PC-9 (cell line): Measurements from ENCODE around the gene FEV. TPM values are rescaled to one million over a fixed set of nuclear protein-coding genes. Genes with fewer than 3 reads are reported as not detected.

ENCODE experiments used
- BruUV-seq: library from RNA; stranded (reverse); fragments of 400-500 nt; replicated peaks from 2 replicates; lab custom pipeline; 2021; lab: Mats Ljungman, UMichigan
- CTCF ChIA-PET: fragments of 300-600 bp; sonication (Branson Sonifier 250); formaldehyde crosslinking; loops from one replicate; lab custom pipeline; 2022; ENCODE audit warnings: antibody characterized with exemption; lab: Charles Lee
- POLR2A ChIA-PET: fragments of 300-600 bp; sonication (Branson Sonifier 250); formaldehyde crosslinking; loops from one replicate; lab custom pipeline; 2022; ENCODE audit warnings: antibody characterized with exemption; ENCODE audit not compliant: unreplicated experiment; lab: Charles Lee
- DNase-seq, 2 experiments: peaks; one replicate each; pipeline versions ENCODE4 v3.0.0 to v3.0.0-alpha.2; 2015 to 2022; ENCODE audit warnings: mixed read lengths in 1 of 2
- H2AFZ ChIP-seq: fragments of 200-600 bp; sonication (generic); 2 replicates; pipeline ENCODE4 v1.8.1; 2017; ENCODE audit warnings: antibody characterized with exemption
- H3F3A ChIP-seq: fragments of 200-600 bp; sonication (generic); 2 replicates; pipeline ENCODE4 v1.8.1; 2017; ENCODE audit warnings: antibody characterized with exemption, mild to moderate bottlenecking, low read depth; ENCODE audit not compliant: insufficient read depth
- H3K27ac ChIP-seq: fragments of 200-600 bp; sonication (generic); 2 replicates; pipeline ENCODE4 v1.6.1; 2016; ENCODE audit warnings: mixed run types
- H3K27me3 ChIP-seq: fragments of 200-600 bp; sonication (generic); 2 replicates; pipeline ENCODE4 v1.6.1; 2016; ENCODE audit warnings: low read depth, mixed run types; ENCODE audit not compliant: insufficient read depth
- H3K36me3 ChIP-seq: fragments of 200-600 bp; sonication (generic); 2 replicates; pipeline ENCODE4 v1.6.1; 2016; ENCODE audit warnings: low read depth, mixed run types
- H3K4me1 ChIP-seq: fragments of 200-600 bp; sonication (generic); replicated peaks from 2 replicates; pipeline ENCODE4 v1.6.1; 2016; ENCODE audit warnings: mixed run types; ENCODE audit not compliant: insufficient read depth
- H3K4me2 ChIP-seq: fragments of 200-600 bp; sonication (generic); 2 replicates; pipeline ENCODE4 v1.6.1; 2017; ENCODE audit warnings: mixed run types
- H3K4me3 ChIP-seq: fragments of 200-600 bp; sonication (generic); 2 replicates; pipeline ENCODE4 v1.6.1; 2016; ENCODE audit warnings: mixed run types
- H3K79me2 ChIP-seq: fragments of 200-600 bp; sonication (generic); 2 replicates; pipeline ENCODE4 v1.6.1; 2017; ENCODE audit warnings: low read depth, mixed run types
- H3K9me2 ChIP-seq: fragments of 200-600 bp; sonication (generic); 2 replicates; pipeline ENCODE4 v1.8.1; 2017; ENCODE audit warnings: mild to moderate bottlenecking; ENCODE audit not compliant: insufficient read depth
- H3K9me3 ChIP-seq: fragments of 200-600 bp; sonication (generic); 2 replicates; pipeline ENCODE4 v1.8.1; 2016; ENCODE audit warnings: low read depth; ENCODE audit not compliant: insufficient read depth
- H4K20me1 ChIP-seq: fragments of 200-600 bp; sonication (generic); 2 replicates; pipeline ENCODE4 v1.8.1; 2017; ENCODE audit not compliant: insufficient read depth
- CTCF ChIP-seq: fragments of 200-600 bp; sonication (generic); conservative IDR thresholded peaks from 2 replicates; pipeline ENCODE4 v1.6.1; 2017; ENCODE audit warnings: mixed run types, antibody characterized with exemption, mild to moderate bottlenecking, moderate library complexity
- EZH2 ChIP-seq: fragments of 200-600 bp; sonication (generic); IDR thresholded peaks from 2 replicates; pipeline ENCODE4 v1.8.0; 2017; ENCODE audit warnings: antibody characterized with exemption, low read depth
- intact Hi-C: fragments of 100-400 bp; cut with micrococcal nuclease; formaldehyde crosslinking; loops from one replicate; pipeline ENCODE4 v1.10.0; 2022; ENCODE audit not compliant: unreplicated experiment
- total RNA-seq: library from RNA; stranded (reverse); gene quantifications from 2 replicates; pipeline ENCODE4 v1.2.3, GENCODE V29; 2021

The FEV gene
- total RNA-seq, 1 experiment from 2014 or later: not detected

DNA sequence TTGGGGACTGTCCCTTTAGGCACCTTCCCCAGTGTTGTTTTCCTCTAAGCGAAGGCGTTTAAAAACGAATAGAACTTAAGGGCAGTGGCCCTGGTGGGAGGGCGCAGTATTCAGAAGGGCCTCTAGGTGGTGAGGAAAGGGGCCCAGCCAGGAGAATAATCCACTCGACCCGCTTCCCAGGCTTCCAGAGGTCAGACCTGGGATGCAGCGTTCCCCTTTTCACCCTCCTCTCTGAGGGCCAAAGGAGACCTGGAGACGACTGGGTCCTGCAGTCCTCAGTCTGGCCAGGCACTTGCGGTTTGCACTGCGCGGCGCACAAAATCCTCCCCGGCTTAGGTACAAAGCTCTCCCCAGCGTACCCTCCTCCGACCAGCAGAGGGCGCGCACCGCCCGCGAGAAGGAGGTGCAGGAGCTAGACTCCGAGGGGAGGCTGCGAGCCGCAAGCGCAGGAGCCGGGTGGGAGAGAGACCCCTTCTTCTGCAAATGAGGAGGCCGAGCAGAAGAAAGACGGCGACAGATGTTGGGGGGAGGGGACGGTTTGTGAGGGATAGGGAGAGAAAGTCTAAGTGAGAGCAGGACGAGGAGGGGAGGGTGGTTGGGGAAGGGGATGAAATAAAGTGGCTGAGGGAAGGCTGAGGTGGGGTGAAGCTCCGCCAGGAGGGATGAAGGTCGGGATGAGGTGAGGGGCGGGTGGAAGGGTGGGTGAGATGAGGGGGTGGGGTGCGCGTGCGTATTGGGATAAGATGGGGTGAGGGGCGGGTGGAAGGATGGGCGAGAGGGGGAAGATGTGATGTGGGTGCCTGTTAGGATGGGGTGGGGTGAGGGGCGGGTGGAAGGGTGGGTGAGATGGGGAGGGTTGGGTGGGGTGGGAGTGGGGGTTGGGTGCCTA is 4.9 kb downstream of the FEV start:
- BruUV-seq: no TSS peak
- Histone ChIP-seq H2AFZ (peak overlapping the region; percentile 77), H3K27me3 (peaks cover 37% of the 10 kb centered on the region), H3K9me3 (no peaks in the 10 kb centered on the region), H3K79me2 (no peaks in the 10 kb centered on the region), H3K4me1 (no peaks in the 10 kb centered on the region), H3F3A (no peaks in the 10 kb centered on the region), H3K36me3 (no peaks in the 10 kb centered on the region), H3K27ac (no peak overlapping the region), H4K20me1 (no peaks in the 10 kb centered on the region), H3K4me2 (peak overlapping the region; percentile 83), H3K9me2 (no peaks in the 10 kb centered on the region), H3K4me3 (peak overlapping the region; percentile 51; the same call in 1 of the 2 replicates)
- TF ChIP-seq EZH2 (no peak), CTCF (peak; percentile 97)
- intact Hi-C loops: loop anchor here (5.0 kb wide), 2 partner anchors 103 to 128 kb away; no protein-coding TSS in a partner anchor
- DNase-seq: peak; percentile 53 to 79
- ChIA-PET POLR2A (no interaction called here), CTCF (interaction anchor here (0.6 to 1.2 kb wide), 14 partner anchors 14 to 462 kb away, joined by 3 to 10 read pairs (median 4); no protein-coding TSS in a partner anchor)

GRCh38 chr2:218975060-218975777 is 9.8 kb downstream of the FEV start:
- H3K27me3 ChIP-seq: 0 out of 2 replicates have a peak, but pooled peaks cover 6% of the 10 kb centered on the region
- H3K4me2 ChIP-seq: no peak overlapping the region
- H3K4me3 ChIP-seq: no peak overlapping the region
- H3K9me2 ChIP-seq: no peaks in the 10 kb centered on the region
- ChIA-PET CTCF (no interaction called here), POLR2A (no interaction called here)
- no peaks in the 10 kb centered on the region for H3K36me3 ChIP-seq
- DNase-seq: no peak
- no peaks in the 10 kb centered on the region for H3K4me1 ChIP-seq
- H3K9me3 ChIP-seq: no peaks in the 10 kb centered on the region
- TF ChIP-seq EZH2 (no peak), CTCF (no peak)
- no peaks in the 10 kb centered on the region for H4K20me1 ChIP-seq
- BruUV-seq: no TSS peak
- no peak overlapping the region for H3K27ac ChIP-seq
- no peak overlapping the region for H2AFZ ChIP-seq
- intact Hi-C loops: loop anchor here (5.0 kb wide), 1 partner anchor 123 kb away; no protein-coding TSS in a partner anchor
- H3K79me2 ChIP-seq: no peaks in the 10 kb centered on the region
- H3F3A ChIP-seq: no peaks in the 10 kb centered on the region

GRCh38 chr2:218970894-218971293 is 14.1 kb downstream of the FEV start:
- Histone ChIP-seq H3K4me2 (no peak overlapping the region), H3K9me2 (no peaks in the 10 kb centered on the region), H3K79me2 (no peaks in the 10 kb centered on the region), H4K20me1 (no peaks in the 10 kb centered on the region), H3K36me3 (no peaks in the 10 kb centered on the region), H3K4me1 (no peaks in the 10 kb centered on the region), H3K27ac (no peak overlapping the region), H3K27me3 (no peaks in the 10 kb centered on the region), H3F3A (no peaks in the 10 kb centered on the region), H2AFZ (no peak overlapping the region), H3K4me3 (no peak overlapping the region), H3K9me3 (peaks cover 2% of the 10 kb centered on the region; the same call in 1 of the 2 replicates)
- no TSS peak for BruUV-seq
- intact Hi-C loops: no loop called here
- TF ChIP-seq CTCF (no peak), EZH2 (no peak)
- CTCF ChIA-PET: no interaction called here
- POLR2A ChIA-PET: no interaction called here
- DNase-seq: no peak
